Hepatocyte (in vitro differentiated cells): ENCODE results near the gene KIF6. TPM values are rescaled to one million over a fixed set of nuclear protein-coding genes. Genes with fewer than 3 reads are reported as not detected.

ENCODE experiments used
- DNase-seq: peaks from one replicate; pipeline ENCODE4 v3.0.0-alpha.2; 2016; ENCODE audit warnings: low spot score
- H2AFZ ChIP-seq: fragments of 200-600 bp; sonication (generic); 2 replicates; pipeline ENCODE4 v1.6.0; 2016; ENCODE audit warnings: antibody characterized with exemption, mild to moderate bottlenecking
- H3K27ac ChIP-seq: fragments of 200-600 bp; sonication (generic); 2 replicates; pipeline ENCODE4 v1.5.1; 2016; ENCODE audit warnings: mild to moderate bottlenecking
- H3K27me3 ChIP-seq: fragments of 200-600 bp; sonication (generic); 2 replicates; pipeline ENCODE4 v1.6.1; 2016
- H3K36me3 ChIP-seq: fragments of 200-600 bp; sonication (generic); replicated peaks from 2 replicates; pipeline ENCODE4 v1.5.1; 2016; ENCODE audit warnings: low read depth; ENCODE audit not compliant: insufficient read depth
- H3K4me1 ChIP-seq: fragments of 200-600 bp; sonication (generic); 2 replicates; pipeline ENCODE4 v1.5.1; 2016; ENCODE audit warnings: mild to moderate bottlenecking, moderate library complexity; ENCODE audit not compliant: insufficient read depth
- H3K4me2 ChIP-seq: fragments of 200-600 bp; sonication (generic); 2 replicates; pipeline ENCODE4 v1.6.0; 2016
- H3K4me3 ChIP-seq: fragments of 200-600 bp; sonication (generic); 2 replicates; pipeline ENCODE4 v1.5.1; 2016; ENCODE audit warnings: mild to moderate bottlenecking
- H3K79me2 ChIP-seq: fragments of 200-600 bp; sonication (generic); 2 replicates; pipeline ENCODE4 v1.6.0; 2017; ENCODE audit warnings: mild to moderate bottlenecking
- H3K9me2 ChIP-seq: fragments of 200-600 bp; sonication (generic); replicated peaks from 2 replicates; pipeline ENCODE4 v1.6.0; 2017; ENCODE audit warnings: mild to moderate bottlenecking; ENCODE audit not compliant: insufficient read depth
- H3K9me3 ChIP-seq: fragments of 200-600 bp; sonication (generic); 2 replicates; pipeline ENCODE4 v1.5.1; 2016; ENCODE audit warnings: low read depth, mild to moderate bottlenecking
- H4K20me1 ChIP-seq: fragments of 200-600 bp; sonication (generic); 2 replicates; pipeline ENCODE4 v1.6.0; 2016; ENCODE audit warnings: mild to moderate bottlenecking; ENCODE audit not compliant: insufficient read depth, poor library complexity, severe bottlenecking
- CTCF ChIP-seq: fragments of 200-600 bp; sonication (generic); IDR thresholded peaks from 2 replicates; pipeline ENCODE4 v1.5.1; 2016; ENCODE audit warnings: antibody characterized with exemption, mild to moderate bottlenecking; ENCODE audit not compliant: poor library complexity
- EZH2 ChIP-seq: fragments of 200-600 bp; sonication (generic); IDR thresholded peaks from 2 replicates; pipeline ENCODE4 v1.6.1; 2016; ENCODE audit warnings: antibody characterized with exemption, mild to moderate bottlenecking, borderline replicate concordance
- EZH2phosphoT487 ChIP-seq: fragments of 200-600 bp; sonication (generic); IDR thresholded peaks from one replicate; pipeline ENCODE4 v1.6.1; 2018; ENCODE audit warnings: antibody characterized with exemption, mild to moderate bottlenecking, low read depth, moderate library complexity; ENCODE audit not compliant: unreplicated experiment, severe bottlenecking
- WGBS: methylation state at CpG from one replicate; pipeline ENCODE4 v1.1.6; 2016; ENCODE audit warnings: low lambda C conversion rate; ENCODE audit errors: missing lambda C conversion rate; 5-methylcytosine and 5-hydroxymethylcytosine counted together
- polyA plus RNA-seq: library from polyadenylated mRNA; unstranded; fragments of >200 nt; fragmentation: Nextera tagmentation; extraction: Ambion mirVana; gene quantifications from 2 replicates; pipeline ENCODE4 v1.2.1, GENCODE V29; 2016
- total RNA-seq: library from RNA; depleted of rRNA; stranded (reverse); fragments of >200 nt; gene quantifications from 2 replicates; pipeline ENCODE4 v1.2.3, GENCODE V29; 2014

The KIF6 gene
- total and polyA plus RNA-seq, 2 experiments from 2014 or later, result 0.87 to 2.3 TPM

GRCh38 chr6:39669973-39670342 lies 55.2 kb downstream of the KIF6 start:
- Histone ChIP-seq H3K4me2 (no peak overlapping the region), H3K27ac (peak overlapping the region; percentile 5), H4K20me1 (no peaks in the 10 kb centered on the region), H2AFZ (no peak overlapping the region), H3K36me3 (no peaks in the 10 kb centered on the region), H3K9me2 (no peaks in the 10 kb centered on the region), H3K4me3 (no peak overlapping the region), H3K27me3 (no peaks in the 10 kb centered on the region), H3K4me1 (peaks cover 8% of the 10 kb centered on the region), H3K9me3 (no peaks in the 10 kb centered on the region), H3K79me2 (no peaks in the 10 kb centered on the region)
- no peak for TF ChIP-seq CTCF
- TF ChIP-seq EZH2phosphoT487, result no peak
- no peak for TF ChIP-seq EZH2
- DNase-seq, result no peak
- WGBS, result 95% methylated on average over 5 of the region's 5 CpGs

- Histone ChIP-seq H3K36me3 (no peaks in the 10 kb centered on the region), H3K4me1 (peaks cover 8% of the 10 kb centered on the region), H3K9me3 (no peaks in the 10 kb centered on the region), H3K79me2 (no peaks in the 10 kb centered on the region), H2AFZ (no peak overlapping the region), H3K9me2 (no peaks in the 10 kb centered on the region), H4K20me1 (no peaks in the 10 kb centered on the region), H3K4me3 (no peak overlapping the region), H3K4me2 (peak overlapping the region; percentile 7), H3K27ac (peak overlapping the region; percentile 5), H3K27me3 (no peaks in the 10 kb centered on the region)
- WGBS, result 64% methylated on average over 8 of the region's 8 CpGs
- no peak for TF ChIP-seq EZH2phosphoT487
- TF ChIP-seq CTCF, result no peak
- TF ChIP-seq EZH2, result no peak
- no peak for DNase-seq
Measured at GRCh38 chr6:39669207-39669972, 55.8 kb downstream of the KIF6 start.

- Histone ChIP-seq H2AFZ (no peak overlapping the region), H3K4me2 (no peak overlapping the region), H4K20me1 (no peaks in the 10 kb centered on the region), H3K9me3 (no peaks in the 10 kb centered on the region), H3K36me3 (no peaks in the 10 kb centered on the region), H3K79me2 (no peaks in the 10 kb centered on the region), H3K27ac (no peak overlapping the region), H3K9me2 (no peaks in the 10 kb centered on the region), H3K4me1 (peaks cover 8% of the 10 kb centered on the region), H3K27me3 (no peaks in the 10 kb centered on the region), H3K4me3 (no peak overlapping the region)
- no peak for DNase-seq
- 78% methylated on average over 9 of the region's 9 CpGs for WGBS
- TF ChIP-seq CTCF (no peak), EZH2 (no peak), EZH2phosphoT487 (no peak)
Measured at GRCh38 chr6:39666706-39667489, 58.3 kb downstream of the KIF6 start.
